ENCODE results near the gene NLRX1.
"Not testable (repeated sequence)": the region's sequence is repeated elsewhere in the genome, so short reads cannot be mapped to it uniquely, and the experiment has no call there.

The NLRX1 gene, protein sequence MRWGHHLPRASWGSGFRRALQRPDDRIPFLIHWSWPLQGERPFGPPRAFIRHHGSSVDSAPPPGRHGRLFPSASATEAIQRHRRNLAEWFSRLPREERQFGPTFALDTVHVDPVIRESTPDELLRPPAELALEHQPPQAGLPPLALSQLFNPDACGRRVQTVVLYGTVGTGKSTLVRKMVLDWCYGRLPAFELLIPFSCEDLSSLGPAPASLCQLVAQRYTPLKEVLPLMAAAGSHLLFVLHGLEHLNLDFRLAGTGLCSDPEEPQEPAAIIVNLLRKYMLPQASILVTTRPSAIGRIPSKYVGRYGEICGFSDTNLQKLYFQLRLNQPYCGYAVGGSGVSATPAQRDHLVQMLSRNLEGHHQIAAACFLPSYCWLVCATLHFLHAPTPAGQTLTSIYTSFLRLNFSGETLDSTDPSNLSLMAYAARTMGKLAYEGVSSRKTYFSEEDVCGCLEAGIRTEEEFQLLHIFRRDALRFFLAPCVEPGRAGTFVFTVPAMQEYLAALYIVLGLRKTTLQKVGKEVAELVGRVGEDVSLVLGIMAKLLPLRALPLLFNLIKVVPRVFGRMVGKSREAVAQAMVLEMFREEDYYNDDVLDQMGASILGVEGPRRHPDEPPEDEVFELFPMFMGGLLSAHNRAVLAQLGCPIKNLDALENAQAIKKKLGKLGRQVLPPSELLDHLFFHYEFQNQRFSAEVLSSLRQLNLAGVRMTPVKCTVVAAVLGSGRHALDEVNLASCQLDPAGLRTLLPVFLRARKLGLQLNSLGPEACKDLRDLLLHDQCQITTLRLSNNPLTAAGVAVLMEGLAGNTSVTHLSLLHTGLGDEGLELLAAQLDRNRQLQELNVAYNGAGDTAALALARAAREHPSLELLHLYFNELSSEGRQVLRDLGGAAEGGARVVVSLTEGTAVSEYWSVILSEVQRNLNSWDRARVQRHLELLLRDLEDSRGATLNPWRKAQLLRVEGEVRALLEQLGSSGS

DNA sequence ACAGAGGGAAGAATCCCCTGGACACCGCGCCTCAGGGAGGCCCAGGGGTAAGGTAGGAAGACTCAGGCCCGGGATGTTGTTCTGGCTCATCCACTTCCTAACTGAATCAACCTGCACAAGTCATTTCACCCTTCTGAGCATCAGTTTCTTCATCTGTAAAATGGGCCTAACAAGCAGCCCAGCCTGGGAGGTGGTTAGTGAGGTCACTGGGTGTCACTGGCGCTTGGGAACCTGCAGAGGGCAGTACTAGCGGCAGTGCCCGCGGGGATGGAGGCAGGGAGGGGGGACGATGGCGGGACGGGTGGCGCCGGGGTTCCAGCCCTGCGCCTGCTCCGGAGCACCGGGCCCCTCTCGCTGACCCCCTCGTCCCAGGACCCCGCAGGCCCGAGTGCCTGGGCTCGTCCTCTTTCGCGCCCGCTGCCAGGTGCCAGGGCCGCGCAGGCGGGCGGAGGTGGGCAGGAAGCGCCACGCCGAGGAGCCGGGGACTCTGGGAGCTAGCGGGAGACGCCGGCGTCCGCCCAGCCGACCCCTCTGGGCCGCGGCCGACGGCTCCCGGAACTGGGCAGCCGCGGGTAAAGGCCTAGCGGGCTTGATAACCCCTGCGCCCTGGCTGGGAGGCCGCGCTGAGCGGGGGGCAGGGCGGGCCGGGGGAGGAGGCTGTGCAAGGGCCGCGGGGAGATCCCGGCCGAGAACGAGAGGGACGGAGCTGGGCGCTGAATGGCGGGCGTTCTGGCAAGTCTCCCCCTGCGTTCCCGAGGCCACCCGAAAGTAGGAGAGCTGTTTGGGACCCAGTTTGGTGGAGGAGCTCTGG lies at the start of gene NLRX1:
NLRX1 (plus strand) TSS at position 255 of the 811 bp plus-strand sequence. CDS start 2,679 bp downstream, outside the sequence.
- peak; percentile 84 for DNase-seq

- DNase-seq: no peak
These were observed 49.6 kb upstream of the NLRX1 start for GRCh38 chr11:119118946-119119345.

DNA sequence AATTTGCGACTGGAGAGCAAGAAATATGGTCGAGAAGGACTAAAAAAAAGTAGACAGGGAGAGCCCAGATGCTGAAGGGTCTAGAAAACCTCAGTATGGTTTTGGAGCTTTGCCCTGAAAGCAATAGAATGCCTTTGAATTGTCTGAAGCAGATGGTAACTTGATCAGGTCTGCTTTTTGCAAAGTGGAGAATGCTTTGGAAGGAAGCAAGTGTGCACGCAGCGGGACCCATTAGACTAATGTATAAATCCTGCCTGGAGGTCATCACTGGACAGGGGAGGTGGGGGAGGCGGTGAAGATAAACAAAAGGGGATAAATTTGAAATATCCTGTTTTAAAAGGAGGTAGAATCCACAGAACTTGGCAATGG lies 47.9 kb upstream of the NLRX1 start:
- no peak for DNase-seq

DNA sequence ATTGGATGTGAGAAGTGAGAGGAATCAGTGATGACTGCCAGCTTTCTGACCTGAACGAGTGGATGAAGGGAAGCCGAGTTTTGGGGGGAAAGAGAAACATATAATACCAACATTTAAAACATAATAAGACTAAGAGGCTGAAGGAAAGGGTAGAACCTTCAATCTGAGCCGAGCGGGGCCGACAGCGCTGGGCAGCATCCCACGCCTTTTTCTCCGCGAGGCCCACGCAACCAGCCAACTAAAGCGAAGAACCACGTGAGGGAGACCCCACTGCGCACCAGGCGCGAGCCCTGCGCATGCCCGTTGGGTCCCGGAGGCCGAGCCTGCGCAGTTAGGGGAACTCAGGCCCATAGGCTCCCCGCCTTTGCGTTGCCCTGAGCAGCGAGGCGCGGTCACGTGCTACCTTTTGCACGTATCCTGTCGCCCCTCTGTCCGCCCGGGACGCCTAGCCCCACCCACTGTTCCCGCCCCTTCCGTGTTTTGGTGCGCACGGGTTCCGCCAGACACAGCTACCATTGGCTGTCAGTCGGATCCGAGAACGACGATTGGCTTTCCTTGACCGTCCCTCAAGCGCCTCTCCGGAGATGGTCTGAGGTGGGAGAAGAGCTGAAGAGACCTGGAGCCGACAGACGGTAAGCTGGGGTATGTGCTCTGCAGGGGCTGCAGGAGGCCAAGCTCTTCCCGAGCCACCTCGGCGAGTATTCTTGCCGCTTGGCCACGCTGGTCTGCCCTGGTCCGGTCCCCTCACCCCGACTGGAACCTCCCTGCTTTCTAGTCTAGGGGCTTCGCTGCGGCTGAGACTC lies 47.3 kb upstream of the NLRX1 start, which contains the start of gene HINFP:
HINFP (plus strand) TSS at position 573 of the 803 bp plus-strand sequence. CDS start 5,365 bp downstream, outside the sequence.
- DNase-seq: peak; percentile 99

GRCh38 chr11:119121811-119122124 lies 46.8 kb upstream of the NLRX1 start:
- DNase-seq: no peak

GRCh38 chr11:119125821-119126220 lies 42.7 kb upstream of the NLRX1 start:
- DNase-seq: no peak

DNA sequence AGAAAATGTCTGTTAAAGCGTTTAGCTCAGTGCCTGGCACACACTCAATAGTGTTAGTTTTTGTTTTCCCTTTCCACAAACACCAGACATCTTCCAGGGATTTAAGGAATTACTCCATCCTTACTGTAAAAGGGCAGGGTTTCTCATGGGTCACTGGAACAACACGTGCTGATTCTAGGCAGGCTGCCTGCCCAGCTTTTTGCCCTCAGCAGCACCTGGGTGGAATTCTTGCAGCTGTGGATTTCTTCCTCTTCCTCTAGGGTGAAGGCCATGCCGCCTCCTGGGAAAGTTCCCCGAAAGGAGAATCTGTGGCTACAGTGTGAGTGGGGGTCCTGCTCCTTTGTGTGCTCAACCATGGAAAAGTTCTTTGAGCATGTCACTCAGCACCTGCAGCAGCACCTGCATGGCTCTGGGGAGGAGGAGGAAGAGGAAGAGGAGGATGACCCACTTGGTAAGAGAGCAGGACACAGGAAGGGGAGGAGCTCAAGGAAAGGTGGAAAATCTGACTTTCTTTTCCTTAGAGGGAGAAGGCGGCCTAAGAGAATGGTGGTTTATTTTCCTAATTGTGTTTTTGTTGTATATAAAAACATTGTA lies 41.8 kb upstream of the NLRX1 start:
- DNase-seq: no peak

DNA sequence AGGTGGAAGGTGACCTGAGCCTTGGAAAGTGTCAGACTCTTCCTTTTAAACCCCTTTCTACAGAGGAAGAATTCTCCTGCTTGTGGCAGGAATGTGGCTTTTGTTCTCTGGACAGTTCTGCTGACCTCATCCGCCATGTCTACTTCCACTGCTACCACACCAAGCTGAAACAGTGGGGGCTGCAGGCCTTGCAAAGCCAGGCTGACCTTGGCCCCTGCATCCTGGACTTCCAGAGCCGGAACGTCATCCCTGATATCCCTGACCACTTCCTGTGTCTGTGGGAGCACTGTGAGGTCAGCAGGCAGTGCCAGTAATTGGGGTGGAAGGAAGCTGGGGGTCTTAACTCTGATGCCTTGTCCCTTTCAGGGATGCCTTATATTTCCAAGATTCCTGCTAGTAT lies 37.9 kb upstream of the NLRX1 start:
- DNase-seq: no peak

DNA sequence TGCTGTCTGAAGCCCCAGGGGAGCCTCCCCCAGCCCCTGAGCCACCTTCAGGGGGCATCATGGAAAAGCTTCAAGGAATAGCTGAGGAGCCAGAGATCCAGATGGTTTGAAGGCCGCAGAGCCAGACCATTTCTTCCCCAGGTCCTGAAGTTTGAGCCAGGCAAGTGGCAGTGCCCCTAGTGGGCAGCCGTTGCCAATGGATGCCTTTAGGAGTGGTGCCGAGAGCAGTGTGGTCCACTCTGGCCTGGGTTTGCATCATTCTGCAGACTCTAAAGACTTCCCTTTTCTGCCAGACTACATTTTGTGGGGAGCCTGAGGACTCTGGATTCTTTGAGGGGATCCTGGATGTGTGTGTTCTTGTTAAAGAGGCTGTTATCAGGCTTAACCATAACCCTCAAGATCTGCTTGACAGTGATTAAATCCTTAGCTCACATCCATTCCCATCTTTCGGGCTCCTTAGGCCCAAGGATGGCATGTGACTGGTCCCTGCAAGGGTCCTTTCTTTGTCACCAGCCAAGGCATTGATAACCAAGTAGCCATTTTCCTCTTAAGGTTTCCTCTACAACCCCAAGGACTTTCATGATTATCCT lies 34.0 kb upstream of the NLRX1 start:
- DNase-seq: peak; percentile 19

DNA sequence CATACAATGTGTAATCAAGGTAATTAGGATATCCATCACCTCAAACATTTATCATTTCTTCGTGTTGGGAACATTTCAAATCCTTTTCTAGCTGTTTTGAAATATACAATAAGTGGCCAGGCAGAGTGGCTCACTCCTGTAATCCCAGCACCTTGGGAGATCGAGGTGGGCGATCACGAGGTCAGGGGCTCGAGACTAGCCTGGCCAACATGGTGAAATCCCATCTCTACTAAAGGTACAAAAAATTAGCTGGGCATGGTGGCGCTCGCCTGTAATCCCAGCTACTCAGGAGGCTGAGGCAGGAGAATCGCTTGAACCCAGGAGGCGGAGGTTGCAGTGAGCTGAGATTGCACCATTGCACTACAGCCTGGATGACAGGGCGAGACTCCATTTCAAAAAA lies 29.2 kb upstream of the NLRX1 start:
- DNase-seq: not testable (repeated sequence)

DNA sequence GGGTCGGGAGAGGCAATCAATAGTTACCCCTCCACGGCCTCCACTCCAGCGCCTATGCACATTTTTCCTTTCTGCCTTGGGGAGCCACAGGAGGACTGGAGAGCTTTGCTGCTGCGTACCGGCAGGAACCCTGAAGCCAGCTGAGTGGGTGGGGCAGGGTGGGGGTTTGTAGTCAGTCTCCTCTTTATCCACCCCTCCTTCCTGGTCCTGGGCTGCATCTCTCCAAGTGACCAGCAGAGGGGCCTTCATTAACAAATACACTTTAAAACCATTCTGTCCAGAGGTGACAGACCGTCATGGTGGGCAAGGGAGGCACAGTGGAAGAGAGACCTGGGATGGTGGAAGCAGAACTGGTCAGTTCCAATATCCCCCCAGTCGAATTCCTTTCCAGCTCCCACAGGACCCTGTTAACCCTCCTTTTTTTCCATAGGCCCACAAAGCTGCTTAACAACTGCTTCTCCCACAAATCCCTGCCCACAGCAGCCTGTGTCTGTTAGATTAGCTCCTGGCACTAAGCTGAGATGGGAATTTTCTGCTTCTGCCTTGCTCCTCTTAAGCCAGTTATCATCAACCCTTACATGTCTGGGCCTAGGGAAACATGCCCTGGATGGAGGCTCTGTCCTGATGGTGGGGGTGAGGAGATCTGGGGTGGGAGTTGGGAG lies 23.6 kb upstream of the NLRX1 start:
- DNase-seq: peak; percentile 47

DNA sequence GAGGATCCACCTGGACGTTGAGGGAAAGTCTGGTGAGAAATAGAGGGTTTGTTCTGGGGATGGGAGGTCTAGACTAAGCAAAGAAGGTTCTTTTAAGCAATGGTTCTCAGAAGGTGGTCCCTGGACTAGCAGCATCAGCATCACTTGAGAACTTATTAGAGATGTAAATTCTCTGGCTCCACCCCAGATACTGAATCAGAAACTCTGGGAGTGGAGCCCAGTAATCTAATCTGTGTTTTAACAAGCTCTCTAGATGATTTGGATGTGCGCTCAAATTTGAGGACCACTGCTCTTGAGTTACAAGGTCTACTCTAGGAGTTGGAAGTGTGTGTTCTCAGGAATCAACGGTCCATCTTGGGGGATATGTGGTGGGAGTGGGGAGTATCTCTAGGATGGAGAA lies 23.0 kb upstream of the NLRX1 start:
- no peak for DNase-seq

DNA sequence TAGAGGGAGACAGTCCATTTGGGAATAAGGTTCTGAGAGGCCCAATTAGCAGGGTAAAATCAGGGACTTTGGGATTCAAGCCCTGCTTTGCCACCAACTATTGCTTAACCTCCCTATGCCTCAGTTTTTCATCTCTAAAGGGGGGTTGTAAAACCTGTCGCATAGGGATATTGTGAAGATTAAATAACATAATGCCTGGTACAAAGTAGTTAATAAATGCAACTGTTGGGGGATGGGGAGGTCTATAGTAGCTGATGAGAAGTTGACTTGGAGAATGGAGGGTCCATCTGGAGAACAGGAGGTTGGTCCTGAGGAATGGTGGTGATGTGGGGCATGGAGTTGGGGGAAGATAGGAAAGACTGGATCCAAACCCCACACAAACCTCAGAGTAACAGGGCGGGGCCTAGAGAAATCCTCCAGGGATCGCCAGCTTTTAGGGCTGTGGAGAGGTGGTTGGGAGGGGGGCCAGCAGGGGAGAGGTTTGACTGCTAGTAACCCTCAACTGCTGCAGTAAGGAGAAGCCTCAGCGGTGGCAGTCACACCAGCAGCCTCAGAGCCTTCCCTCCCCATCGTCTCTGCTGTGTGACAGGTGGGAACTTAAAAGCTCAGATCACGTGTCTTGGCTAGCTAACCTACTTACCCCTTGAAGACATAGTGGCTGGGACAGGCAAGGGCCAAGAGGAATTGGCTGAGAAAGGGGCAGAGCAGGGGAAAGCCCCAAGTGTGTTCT lies 20.8 kb upstream of the NLRX1 start:
- no peak for DNase-seq

DNA sequence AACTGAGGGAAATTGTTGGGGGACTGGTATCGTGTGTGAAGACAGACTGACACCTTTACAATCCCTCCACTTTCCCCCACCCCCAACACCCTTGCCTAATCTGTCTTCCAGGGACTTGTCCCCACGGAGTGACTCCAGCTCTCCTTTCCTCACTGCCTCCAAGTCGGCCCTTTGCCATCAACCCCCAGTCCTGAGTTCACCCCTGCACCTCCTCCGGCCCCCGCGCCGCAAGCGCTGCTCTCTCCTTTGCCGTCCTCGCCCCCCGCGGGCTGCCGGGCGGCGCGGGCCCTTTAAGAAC lies 19.9 kb upstream of the NLRX1 start:
- DNase-seq: no peak

GRCh38 chr11:119149018-119149785 lies 19.3 kb upstream of the NLRX1 start, which contains the start of gene ABCG4:
Gene ABCG4, plus strand, starts transcription at chr11:119149052. Its CDS starts 914 bp downstream, at chr11:119149966.
- no peak for DNase-seq

DNA sequence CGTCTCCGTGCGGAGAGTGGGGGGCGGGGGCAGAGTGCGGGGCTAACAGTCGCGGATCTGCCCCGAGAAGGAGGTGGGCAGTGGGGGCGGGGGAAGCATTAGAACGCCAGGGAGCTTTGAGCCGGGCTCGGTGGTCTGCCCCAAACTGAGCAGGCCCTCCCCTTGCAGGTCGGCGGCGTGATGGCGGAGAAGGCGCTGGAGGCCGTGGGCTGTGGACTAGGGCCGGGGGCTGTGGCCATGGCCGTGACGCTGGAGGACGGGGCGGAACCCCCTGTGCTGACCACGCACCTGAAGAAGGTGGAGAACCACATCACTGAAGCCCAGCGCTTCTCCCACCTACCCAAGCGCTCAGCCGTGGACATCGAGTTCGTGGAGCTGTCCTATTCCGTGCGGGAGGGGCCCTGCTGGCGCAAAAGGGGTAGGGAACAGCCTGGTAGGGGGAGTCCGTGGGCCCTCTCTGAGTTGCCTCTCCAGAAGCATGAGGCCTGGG lies 18.7 kb upstream of the NLRX1 start:
- no peak for DNase-seq

GRCh38 chr11:119152043-119152442 lies 16.5 kb upstream of the NLRX1 start:
- DNase-seq: no peak

- no peak for DNase-seq
These were observed 15.9 kb upstream of the NLRX1 start for GRCh38 chr11:119152604-119153003.
